HG03175 (cell line): ENCODE measurements around the gene POC1A.

ENCODE experiments used
- ATAC-seq: cut with Tn5 transposase; IDR thresholded peaks from one replicate; pipeline ENCODE4 v1.9.1; 2021; ENCODE audit warnings: mild to moderate bottlenecking, moderate library complexity; ENCODE audit not compliant: unreplicated experiment

The POC1A gene

GRCh38 chr3:52088445-52089367, 65.5 kb downstream of the POC1A start:
- ATAC-seq, result no peak

- no peak for ATAC-seq
Observed at GRCh38 chr3:52087731-52088130, 66.5 kb downstream of the POC1A start.

- ATAC-seq, result no peak
Observed at GRCh38 chr3:52086976-52087663, 67.1 kb downstream of the POC1A start.

GRCh38 chr3:52086461-52086860, 67.8 kb downstream of the POC1A start:
- ATAC-seq, result no peak

GRCh38 chr3:52085681-52086282, 68.4 kb downstream of the POC1A start:
- ATAC-seq, result no peak

GRCh38 chr3:52084954-52085680, 69.1 kb downstream of the POC1A start:
- ATAC-seq, result no peak

- ATAC-seq, result no peak
Observed at GRCh38 chr3:52084216-52084945, 69.8 kb downstream of the POC1A start.

- ATAC-seq, result no peak
Observed at GRCh38 chr3:52083556-52084087, 70.6 kb downstream of the POC1A start.

- ATAC-seq, result no peak
Observed at GRCh38 chr3:52082951-52083350, 71.3 kb downstream of the POC1A start.

- ATAC-seq, result no peak
Observed at GRCh38 chr3:52080830-52081719, 73.1 kb downstream of the POC1A start.

- ATAC-seq, result no peak
Observed at GRCh38 chr3:52079958-52080357, 74.3 kb downstream of the POC1A start.

GRCh38 chr3:52078781-52079560, 75.3 kb downstream of the POC1A start:
- no peak for ATAC-seq

- no peak for ATAC-seq
Observed at GRCh38 chr3:52077925-52078324, 76.3 kb downstream of the POC1A start.

GRCh38 chr3:52076896-52077780, 77.1 kb downstream of the POC1A start:
- ATAC-seq, result no peak

- ATAC-seq, result no peak
Observed at GRCh38 chr3:52073490-52073889, 80.7 kb downstream of the POC1A start.

GRCh38 chr3:52072471-52072870, 81.8 kb downstream of the POC1A start:
- no peak for ATAC-seq

- ATAC-seq, result no peak
Observed at GRCh38 chr3:52072020-52072419, 82.2 kb downstream of the POC1A start.
